HG03139 (cell line): Measurements from ENCODE around the gene JARID2.

Experiments used
- ATAC-seq: cut with Tn5 transposase; IDR thresholded peaks from one replicate; pipeline ENCODE4 v1.9.1; 2021; ENCODE audit not compliant: unreplicated experiment

JARID2 gene

GRCh38 chr6:15481390-15482291, 235.8 kb downstream of the JARID2 start:
- no peak for ATAC-seq

DNA sequence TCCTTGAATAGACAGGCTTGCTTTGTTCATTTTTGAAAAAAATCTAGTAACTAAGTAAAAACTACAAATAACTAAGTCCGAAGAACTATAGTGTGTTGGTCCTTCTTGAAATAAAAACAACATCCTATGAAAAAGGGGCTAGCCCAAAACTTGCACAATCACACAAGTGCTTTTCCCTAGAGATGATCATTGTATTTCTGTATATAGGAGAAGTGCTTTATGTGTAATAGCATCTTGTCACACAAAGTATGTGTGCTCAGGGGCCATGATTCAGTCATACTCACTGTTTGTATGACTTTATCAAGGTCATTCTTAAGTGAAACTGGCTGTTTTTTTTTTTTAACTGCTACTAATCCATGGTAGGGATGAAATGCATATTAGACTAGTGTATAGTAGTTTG, 237.2 kb downstream of the JARID2 start:
- no peak for ATAC-seq

GRCh38 chr6:15484140-15484539, 238.3 kb downstream of the JARID2 start:
- no peak for ATAC-seq

- ATAC-seq, result no peak
Measured at GRCh38 chr6:15484821-15485220, 239.0 kb downstream of the JARID2 start.

GRCh38 chr6:15485936-15486335, 240.1 kb downstream of the JARID2 start:
- ATAC-seq, result no peak

DNA sequence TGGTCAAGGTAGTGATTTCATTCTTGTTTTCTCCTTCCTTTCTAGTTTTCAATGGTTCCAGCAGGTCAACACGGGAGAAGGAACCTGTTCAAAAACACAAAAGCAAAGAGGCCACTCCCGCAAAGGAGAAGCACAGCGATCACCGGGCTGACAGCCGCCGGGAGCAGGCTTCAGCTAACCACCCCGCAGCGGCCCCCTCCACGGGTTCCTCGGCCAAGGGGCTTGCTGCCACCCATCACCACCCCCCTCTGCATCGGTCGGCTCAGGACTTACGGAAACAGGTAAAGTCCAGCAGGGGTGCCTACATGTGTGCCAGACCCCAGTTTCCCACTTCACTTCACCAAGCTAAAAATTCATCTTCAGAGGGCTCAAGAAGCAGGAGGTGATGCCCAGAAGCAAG, 241.4 kb downstream of the JARID2 start:
- ATAC-seq, result no peak

GRCh38 chr6:15489261-15489962, 243.5 kb downstream of the JARID2 start:
- ATAC-seq, result no peak

DNA sequence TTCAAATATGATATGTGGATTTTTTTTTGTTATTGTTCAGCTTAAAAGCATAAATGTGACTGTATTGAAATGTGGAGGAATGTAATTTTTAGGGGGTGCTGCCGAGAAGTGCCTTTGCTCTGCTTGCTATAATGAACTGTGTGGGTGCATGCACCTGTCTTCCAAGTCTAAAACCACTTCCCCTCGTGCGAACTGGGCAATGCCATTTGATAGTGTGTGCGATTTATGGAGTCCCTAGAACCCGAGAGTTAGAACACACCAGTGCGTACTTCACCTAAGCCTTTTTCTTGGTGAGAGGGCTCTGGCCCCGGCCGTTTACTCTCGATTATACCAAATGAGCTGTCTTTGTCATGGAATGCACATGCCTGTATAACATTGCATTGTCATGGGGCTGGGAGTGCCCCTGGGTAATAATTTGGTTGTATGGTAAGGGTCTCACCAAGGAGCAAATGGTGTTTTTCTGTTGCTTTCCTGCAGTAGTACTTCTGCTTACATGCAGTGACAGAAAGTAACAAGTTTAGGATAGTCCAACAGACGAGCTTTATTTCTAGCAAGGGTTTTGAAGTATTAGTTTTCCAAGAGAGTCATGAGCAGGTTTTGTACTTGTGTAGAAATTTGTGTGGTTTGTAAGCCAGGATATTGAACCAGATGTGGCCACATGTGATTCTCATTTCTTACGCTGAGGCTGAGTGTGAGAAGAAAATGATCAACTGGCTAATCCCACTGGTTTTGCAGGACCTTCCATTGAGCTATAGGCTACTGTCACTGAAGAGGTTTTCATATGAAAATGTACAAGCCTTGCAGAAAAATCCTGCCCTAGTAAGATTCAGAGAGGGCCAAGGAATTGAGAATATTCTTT, 244.6 kb downstream of the JARID2 start:
- no peak for ATAC-seq

- ATAC-seq, result no peak
Measured at GRCh38 chr6:15491255-15491985, 245.6 kb downstream of the JARID2 start.

GRCh38 chr6:15491986-15492269, 246.1 kb downstream of the JARID2 start:
- no peak for ATAC-seq

GRCh38 chr6:15493437-15494168, 247.7 kb downstream of the JARID2 start:
- no peak for ATAC-seq

- ATAC-seq, result no peak
Measured at GRCh38 chr6:15495375-15495901, 249.6 kb downstream of the JARID2 start.

- no peak for ATAC-seq
Measured at GRCh38 chr6:15496345-15497131, 250.7 kb downstream of the JARID2 start.

DNA sequence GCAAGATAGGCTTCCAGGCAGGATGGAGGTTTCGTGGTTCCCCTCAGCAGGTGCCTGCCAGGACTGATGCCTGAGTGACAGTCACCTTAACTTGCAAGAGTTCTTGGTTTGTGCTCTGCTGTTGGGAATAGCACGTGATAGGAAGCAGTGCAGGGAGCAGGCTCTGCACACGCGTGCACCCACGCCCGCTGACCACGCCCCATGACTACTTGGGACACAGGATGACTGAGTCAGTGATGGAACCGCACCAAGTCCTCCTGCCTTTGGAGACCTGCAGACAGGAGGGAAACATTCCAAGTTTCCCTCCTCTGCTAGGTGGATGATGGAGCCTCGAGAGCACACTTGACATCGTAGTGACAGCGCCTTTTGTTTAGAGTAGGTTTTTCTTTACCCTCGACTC, 252.8 kb downstream of the JARID2 start:
- no peak for ATAC-seq

- ATAC-seq, result no peak
Measured at GRCh38 chr6:15499125-15499524, 253.3 kb downstream of the JARID2 start.

DNA sequence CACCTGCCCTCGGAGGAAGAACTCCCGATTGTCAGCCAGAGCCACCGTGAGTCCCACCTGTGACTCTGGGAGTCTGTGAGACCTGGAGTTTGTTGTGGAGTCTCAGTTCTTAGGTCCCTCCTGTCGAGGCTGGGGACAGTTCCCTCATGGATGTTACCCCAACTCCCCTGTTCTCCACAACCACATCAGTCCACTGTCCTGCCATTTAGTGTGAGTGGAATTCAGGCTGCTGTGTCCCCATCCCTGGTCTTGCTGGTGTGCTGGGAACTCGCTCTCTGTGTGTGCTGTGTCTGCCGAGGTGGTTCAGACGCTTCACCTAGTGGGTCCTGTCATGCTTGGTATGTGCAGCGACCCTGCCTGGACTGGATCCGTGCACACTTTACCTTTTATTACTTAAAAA, 253.7 kb downstream of the JARID2 start:
- ATAC-seq, result no peak

GRCh38 chr6:15500078-15500740, 254.3 kb downstream of the JARID2 start:
- ATAC-seq, result no peak

DNA sequence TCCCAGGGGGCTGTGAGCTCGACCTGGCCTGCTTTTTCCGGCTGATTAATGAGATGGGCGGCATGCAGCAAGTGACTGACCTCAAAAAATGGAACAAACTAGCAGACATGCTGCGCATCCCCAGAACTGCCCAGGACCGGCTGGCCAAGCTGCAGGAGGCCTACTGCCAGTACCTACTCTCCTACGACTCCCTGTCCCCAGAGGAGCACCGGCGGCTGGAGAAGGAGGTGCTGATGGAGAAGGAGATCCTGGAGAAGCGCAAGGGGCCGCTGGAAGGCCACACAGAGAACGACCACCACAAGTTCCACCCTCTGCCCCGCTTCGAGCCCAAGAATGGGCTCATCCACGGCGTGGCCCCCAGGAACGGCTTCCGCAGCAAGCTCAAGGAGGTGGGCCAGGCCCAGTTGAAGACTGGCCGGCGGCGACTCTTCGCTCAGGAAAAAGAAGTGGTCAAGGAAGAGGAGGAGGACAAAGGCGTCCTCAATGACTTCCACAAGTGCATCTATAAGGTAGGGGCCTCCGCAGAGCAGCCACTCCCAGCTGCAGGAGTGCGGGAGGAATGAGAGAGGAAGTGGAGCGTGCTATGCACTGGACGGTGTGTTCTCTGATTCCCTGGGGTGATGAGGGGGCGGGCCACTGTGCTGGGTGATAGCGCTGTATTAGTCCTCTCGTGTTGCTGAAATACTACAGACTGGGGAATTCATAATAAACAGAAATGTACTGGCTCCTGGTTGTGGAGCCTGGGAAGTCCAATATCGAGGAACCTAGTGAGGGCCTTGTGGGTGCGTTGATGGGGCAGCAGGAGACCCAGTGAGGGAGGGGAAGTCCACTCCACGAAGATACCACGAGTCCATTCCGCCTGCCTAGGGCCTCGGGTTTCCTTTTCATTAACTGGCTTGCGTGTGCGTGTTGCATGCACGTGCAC, 255.3 kb downstream of the JARID2 start:
- no peak for ATAC-seq
